Progenitor cell of endocrine pancreas (in vitro differentiated cells): ENCODE data around the gene OR5T2. TPM values are rescaled to one million over a fixed set of nuclear protein-coding genes. Genes with fewer than 3 reads are reported as not detected.
"Not testable (repeated sequence)": the region's sequence is repeated elsewhere in the genome, so short reads cannot be mapped to it uniquely, and the experiment has no call there.

Experiments used
- DNase-seq: peaks from one replicate; pipeline ENCODE4 v3.0.0; 2021; ENCODE audit warnings: low spot score; ENCODE audit not compliant: unreplicated experiment
- H3K27ac Mint-ChIP-seq: 2 replicates; pipeline ENCODE4 v1.8.0; 2021; ENCODE audit warnings: mild to moderate bottlenecking, moderate library complexity, mixed read lengths
- H3K27me3 Mint-ChIP-seq: 2 replicates; pipeline ENCODE4 v1.8.0; 2021; ENCODE audit warnings: mixed read lengths
- H3K36me3 Mint-ChIP-seq: 2 replicates; pipeline ENCODE4 v1.8.0; 2022; ENCODE audit warnings: mixed read lengths; ENCODE audit not compliant: insufficient read depth
- H3K4me1 Mint-ChIP-seq: 2 replicates; pipeline ENCODE4 v1.8.0; 2021; ENCODE audit warnings: low read depth, mixed read lengths
- H3K4me3 Mint-ChIP-seq: 2 replicates; pipeline ENCODE4 v1.8.0; 2021; ENCODE audit warnings: low read depth, mild to moderate bottlenecking, moderate library complexity, mixed read lengths
- H3K9me3 Mint-ChIP-seq: 2 replicates; pipeline ENCODE4 v1.8.0; 2021; ENCODE audit warnings: low read depth, mixed read lengths
- long read RNA-seq: library from polyadenylated mRNA; unstranded; transcript quantifications from one replicate; pipeline ENCODE4 v2.0.0, GENCODE V29; 2020
- total RNA-seq: library from RNA; stranded (reverse); gene quantifications from 2 replicates; pipeline ENCODE4 v1.2.1, GENCODE V29; 2021
- TF ChIP-seq, protein P1 (sequence below): fragments of 200-600 bp; sonication (generic); IDR thresholded peaks from one replicate; pipeline ENCODE4 v1.5.0; 2021; ENCODE audit warnings: antibody characterized with exemption, mild to moderate bottlenecking; ENCODE audit not compliant: unreplicated experiment

The OR5T2 gene
- not detected in 2 replicates for total RNA-seq
- long read RNA-seq: 0 reads

DNA sequence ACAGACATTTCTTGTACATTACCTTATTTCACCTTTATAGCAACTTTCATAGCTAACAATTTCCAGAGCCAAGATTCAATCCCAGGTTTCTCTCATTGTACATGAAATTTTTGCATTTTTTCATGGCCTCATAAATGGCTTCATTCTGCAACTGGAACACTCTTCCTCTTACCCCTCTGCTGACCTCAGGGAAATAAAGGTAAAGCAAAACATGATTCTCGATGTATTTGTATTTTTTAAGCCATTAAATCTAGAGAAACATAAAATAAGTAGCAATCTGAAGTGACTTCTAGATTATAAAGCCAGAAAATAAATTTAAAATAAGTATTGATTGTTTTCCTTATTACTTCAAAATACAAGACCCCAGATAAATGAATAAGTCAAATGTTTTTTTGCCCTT lies at the start of gene OR5T2:
Gene OR5T2, minus strand, starts transcription at position 101 of the 400 bp plus-strand sequence. CDS start 1,193 bp downstream, outside the sequence.
- TF ChIP-seq, protein P1, sequence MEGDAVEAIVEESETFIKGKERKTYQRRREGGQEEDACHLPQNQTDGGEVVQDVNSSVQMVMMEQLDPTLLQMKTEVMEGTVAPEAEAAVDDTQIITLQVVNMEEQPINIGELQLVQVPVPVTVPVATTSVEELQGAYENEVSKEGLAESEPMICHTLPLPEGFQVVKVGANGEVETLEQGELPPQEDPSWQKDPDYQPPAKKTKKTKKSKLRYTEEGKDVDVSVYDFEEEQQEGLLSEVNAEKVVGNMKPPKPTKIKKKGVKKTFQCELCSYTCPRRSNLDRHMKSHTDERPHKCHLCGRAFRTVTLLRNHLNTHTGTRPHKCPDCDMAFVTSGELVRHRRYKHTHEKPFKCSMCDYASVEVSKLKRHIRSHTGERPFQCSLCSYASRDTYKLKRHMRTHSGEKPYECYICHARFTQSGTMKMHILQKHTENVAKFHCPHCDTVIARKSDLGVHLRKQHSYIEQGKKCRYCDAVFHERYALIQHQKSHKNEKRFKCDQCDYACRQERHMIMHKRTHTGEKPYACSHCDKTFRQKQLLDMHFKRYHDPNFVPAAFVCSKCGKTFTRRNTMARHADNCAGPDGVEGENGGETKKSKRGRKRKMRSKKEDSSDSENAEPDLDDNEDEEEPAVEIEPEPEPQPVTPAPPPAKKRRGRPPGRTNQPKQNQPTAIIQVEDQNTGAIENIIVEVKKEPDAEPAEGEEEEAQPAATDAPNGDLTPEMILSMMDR: no peak
- H3K9me3 Mint-ChIP-seq: peaks cover 16% of the 10 kb centered on the region

DNA sequence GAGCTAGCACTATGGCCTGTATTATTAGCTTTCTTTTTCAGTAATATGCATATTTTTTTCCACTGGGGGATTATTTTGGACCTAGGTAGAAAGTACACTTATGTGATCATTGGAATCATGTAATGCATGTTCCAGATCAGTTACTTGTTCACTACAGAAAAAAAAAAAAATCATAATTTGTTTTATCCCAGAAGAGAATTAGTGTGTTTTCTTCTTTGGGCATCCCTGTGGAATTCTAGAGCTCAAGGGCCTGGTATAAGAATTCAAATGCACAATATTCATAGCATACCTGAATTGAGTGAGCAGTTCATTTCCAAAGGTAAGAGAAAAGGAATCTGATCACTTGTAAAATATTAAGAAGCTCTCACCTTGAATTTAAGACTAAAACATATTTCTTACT lies 39.8 kb upstream of the OR5T2 start, which contains the start of gene OR5T1:
Gene OR5T1, plus strand, starts transcription at position 301 of the 400 bp plus-strand sequence. CDS start 1,485 bp downstream, outside the sequence.
- Mint-ChIP-seq H3K27ac (no peak within 1 kb of the TSS), H3K9me3 (peaks cover 19% of the 10 kb centered on the region), H3K27me3 (no peaks in the 10 kb centered on the region), H3K4me3 (no peak within 1 kb of the TSS), H3K36me3 (no peaks in the 10 kb centered on the region), H3K4me1 (peaks cover 2% of the 10 kb centered on the region)
- DNase-seq: no peak
- TF ChIP-seq, protein P1: no peak

More for the DNA sequence above, at the start of gene OR5T2:
- Mint-ChIP-seq H3K4me3 (no peak within 1 kb of the TSS), H3K27me3 (no peaks in the 10 kb centered on the region), H3K27ac (no peak within 1 kb of the TSS), H3K4me1 (no peaks in the 10 kb centered on the region), H3K36me3 (no peaks in the 10 kb centered on the region)
- no peak for DNase-seq

DNA sequence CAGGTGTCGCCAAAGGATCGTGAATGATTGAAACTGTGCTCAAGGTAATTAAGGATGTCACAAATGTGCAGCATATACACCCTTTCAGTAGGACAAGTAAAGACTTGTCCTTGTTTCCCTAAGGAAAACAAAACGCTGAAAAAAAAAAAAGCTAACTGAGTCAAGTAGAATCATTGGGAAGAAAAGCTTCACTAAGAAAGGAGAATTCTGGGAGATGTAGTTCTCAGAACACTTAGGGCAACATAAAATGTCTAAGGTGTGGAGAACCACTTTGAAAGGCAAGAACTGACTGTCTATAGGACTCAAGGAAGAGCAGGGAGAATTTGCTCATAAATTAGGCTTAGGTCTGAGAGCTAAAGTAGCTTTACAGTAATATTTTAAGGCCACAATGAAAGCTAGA lies 37.0 kb upstream of the OR5T2 start:
- Mint-ChIP-seq H3K27me3 (no peaks in the 10 kb centered on the region), H3K36me3 (peaks cover 7% of the 10 kb centered on the region), H3K4me3 (no peak overlapping the region), H3K27ac (no peak overlapping the region), H3K4me1 (peaks cover 2% of the 10 kb centered on the region), H3K9me3 (peaks cover 23% of the 10 kb centered on the region)
- TF ChIP-seq, protein P1: no peak
- DNase-seq: no peak

DNA sequence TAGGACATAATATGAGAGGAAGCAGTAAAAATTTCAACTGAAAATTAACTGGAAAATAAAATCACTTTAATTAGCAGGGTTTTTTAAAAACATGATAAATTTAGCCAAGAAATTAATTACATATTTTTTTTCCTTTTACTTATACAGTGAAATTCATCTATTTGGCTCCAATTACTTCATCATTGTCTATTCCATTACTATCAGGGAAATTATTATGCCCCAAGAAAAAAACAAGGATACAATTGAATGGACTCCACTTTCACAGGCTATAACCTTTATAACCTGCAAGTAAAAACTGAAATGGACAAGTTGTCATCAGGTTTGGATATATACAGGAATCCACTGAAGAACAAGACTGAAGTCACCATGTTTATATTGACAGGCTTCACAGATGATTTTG lies 17.9 kb upstream of the OR5T2 start, which contains the start of gene OR5T3:
Gene OR5T3, plus strand, starts transcription at position 301 of the 400 bp plus-strand sequence. Its CDS starts 0 bp downstream, at position 301.
- no peak within 1 kb of the TSS for H3K4me3 Mint-ChIP-seq
- H3K27ac Mint-ChIP-seq: no peak within 1 kb of the TSS
- H3K27me3 Mint-ChIP-seq: no peaks in the 10 kb centered on the region
- H3K36me3 Mint-ChIP-seq: peaks cover 5% of the 10 kb centered on the region
- TF ChIP-seq, protein P1: no peak
- DNase-seq: no peak
- H3K4me1 Mint-ChIP-seq: peaks cover 28% of the 10 kb centered on the region
- H3K9me3 Mint-ChIP-seq: peaks cover 12% of the 10 kb centered on the region

DNA sequence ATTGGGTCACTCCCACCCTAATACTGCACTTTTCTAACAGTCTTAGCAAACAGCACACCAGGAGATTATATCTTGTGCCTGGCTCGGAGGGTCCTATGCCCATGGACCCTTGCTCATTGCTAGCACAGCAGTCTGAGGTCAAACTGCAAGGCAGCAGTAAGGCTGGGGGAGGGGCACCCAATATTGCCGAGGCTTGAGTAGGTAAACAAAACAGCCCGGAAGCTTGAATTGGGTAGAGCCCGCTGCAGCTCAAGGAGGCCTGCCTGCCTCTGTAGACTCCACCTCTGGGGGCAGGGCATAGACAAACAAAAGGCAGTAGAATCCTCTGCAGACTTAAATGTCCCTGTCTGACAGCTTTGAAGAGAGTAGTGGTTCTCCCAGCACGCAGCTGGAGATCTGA lies 14.3 kb downstream of the OR5T2 start:
- not testable (repeated sequence) for H3K27me3 Mint-ChIP-seq, H3K27ac Mint-ChIP-seq, H3K4me1 Mint-ChIP-seq, H3K4me3 Mint-ChIP-seq, DNase-seq, H3K36me3 Mint-ChIP-seq
- peaks cover 39% of the 10 kb centered on the region for H3K9me3 Mint-ChIP-seq

DNA sequence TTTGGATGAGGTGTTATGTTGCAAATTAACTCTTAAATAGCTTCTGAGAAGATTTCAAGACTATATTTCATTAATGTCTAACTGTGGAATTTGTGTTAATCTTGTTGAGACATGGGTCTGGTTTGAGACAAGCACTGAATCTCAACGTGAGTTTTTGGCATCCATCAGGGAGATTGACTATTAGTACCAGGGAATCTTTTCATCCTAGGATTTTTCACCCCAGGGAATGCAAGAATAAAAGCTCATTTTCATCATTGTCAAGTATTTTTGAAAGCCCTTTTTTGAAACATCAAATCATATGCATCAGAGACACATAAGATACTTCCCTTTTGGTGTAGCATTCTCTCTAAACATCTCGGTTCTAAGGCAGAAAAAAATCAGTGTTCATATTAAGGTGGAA lies 19.5 kb downstream of the OR5T2 start:
- Mint-ChIP-seq H3K9me3 (peaks cover 29% of the 10 kb centered on the region), H3K36me3 (peaks cover 4% of the 10 kb centered on the region), H3K4me3 (no peak overlapping the region), H3K27me3 (no peaks in the 10 kb centered on the region), H3K4me1 (no peaks in the 10 kb centered on the region), H3K27ac (no peak overlapping the region)
- DNase-seq: no peak
- TF ChIP-seq, protein P1: no peak
